GM23338 (cell line): Measurements from ENCODE around the gene FNDC10. TPM values are rescaled to one million over a fixed set of nuclear protein-coding genes. Genes with fewer than 3 reads are reported as not detected.

Source experiments
- ATAC-seq: fragments of 200-7000 bp; cut with Tn5 transposase; 3 replicates; pipeline ENCODE4 v1.9.1; 2020
- DNase-seq: peaks from one replicate; pipeline ENCODE4 v3.0.0-alpha.2; 2015; ENCODE audit warnings: low spot score
- H2AFZ ChIP-seq: fragments of 200-600 bp; sonication (generic); 2 replicates; pipeline ENCODE4 v1.8.0; 2016; ENCODE audit warnings: antibody characterized with exemption, mild to moderate bottlenecking, moderate library complexity
- H3F3A ChIP-seq: fragments of 200-600 bp; sonication (generic); replicated peaks from 2 replicates; pipeline ENCODE4 v1.8.0; 2017; ENCODE audit warnings: antibody characterized with exemption, mixed run types, low read depth
- H3K27ac ChIP-seq: fragments of 200-600 bp; sonication (generic); 2 replicates; pipeline ENCODE4 v1.6.1; 2016; ENCODE audit warnings: low read depth
- H3K27me3 ChIP-seq: fragments of 200-600 bp; sonication (generic); 2 replicates; pipeline ENCODE4 v1.8.0; 2016; ENCODE audit warnings: mild to moderate bottlenecking, mixed run types, moderate library complexity; ENCODE audit not compliant: insufficient read depth
- H3K36me3 ChIP-seq: fragments of 200-600 bp; sonication (generic); 2 replicates; pipeline ENCODE4 v1.8.0; 2016; ENCODE audit warnings: mild to moderate bottlenecking; ENCODE audit not compliant: insufficient read depth
- H3K4me1 ChIP-seq: fragments of 200-600 bp; sonication (generic); 2 replicates; pipeline ENCODE4 v1.8.0; 2016; ENCODE audit warnings: mild to moderate bottlenecking, moderate library complexity; ENCODE audit not compliant: insufficient read depth
- H3K4me2 ChIP-seq: fragments of 200-600 bp; sonication (generic); 2 replicates; pipeline ENCODE4 v1.7.1; 2017; ENCODE audit warnings: mixed run types
- H3K4me3 ChIP-seq: fragments of 200-600 bp; sonication (generic); 2 replicates; pipeline ENCODE4 v1.6.1; 2016; ENCODE audit warnings: mixed run types
- H3K79me2 ChIP-seq: fragments of 200-600 bp; sonication (generic); replicated peaks from 2 replicates; pipeline ENCODE4 v1.8.0; 2017; ENCODE audit warnings: mild to moderate bottlenecking; ENCODE audit not compliant: insufficient read depth
- H3K9me2 ChIP-seq: fragments of 200-600 bp; sonication (generic); 2 replicates; pipeline ENCODE4 v1.8.0; 2017; ENCODE audit not compliant: insufficient read depth
- H4K20me1 ChIP-seq: fragments of 200-600 bp; sonication (generic); replicated peaks from 2 replicates; pipeline ENCODE4 v1.8.0; 2017; ENCODE audit warnings: mild to moderate bottlenecking; ENCODE audit not compliant: insufficient read depth
- H3K27ac Mint-ChIP-seq: 2 replicates; pipeline ENCODE4 v1.8.0; 2020; ENCODE audit warnings: inconsistent platforms, mild to moderate bottlenecking, moderate library complexity, mixed read lengths
- H3K27me3 Mint-ChIP-seq: 3 replicates; pipeline ENCODE4 v1.8.0; 2022; ENCODE audit warnings: low read depth, mild to moderate bottlenecking, moderate library complexity, mixed read lengths, inconsistent platforms; ENCODE audit not compliant: insufficient read depth, poor library complexity
- H3K36me3 Mint-ChIP-seq: 3 replicates; pipeline ENCODE4 v1.8.0; 2021; ENCODE audit warnings: low read depth, mild to moderate bottlenecking, inconsistent platforms, moderate library complexity, mixed read lengths
- H3K4me1 Mint-ChIP-seq: 3 replicates; pipeline ENCODE4 v1.8.0; 2020; ENCODE audit warnings: mild to moderate bottlenecking, inconsistent platforms, mixed read lengths
- H3K4me3 Mint-ChIP-seq: 3 replicates; pipeline ENCODE4 v1.8.0; 2021; ENCODE audit warnings: moderate library complexity, mild to moderate bottlenecking, inconsistent platforms, mixed read lengths
- H3K9me3 Mint-ChIP-seq: 3 replicates; pipeline ENCODE4 v1.8.0; 2020; ENCODE audit warnings: moderate library complexity, mild to moderate bottlenecking, inconsistent platforms, mixed read lengths
- CREB1 ChIP-seq: fragments of 250-450 bp; sonication (Bioruptor Pico); IDR thresholded peaks from 2 replicates; pipeline ENCODE4 v1.5.0; 2020; ENCODE audit warnings: low read depth, mild to moderate bottlenecking, moderate library complexity
- EZH2 ChIP-seq: fragments of 200-600 bp; sonication (generic); IDR thresholded peaks from one replicate; pipeline ENCODE4 v1.8.0; 2017; ENCODE audit warnings: antibody characterized with exemption, mild to moderate bottlenecking, low read depth; ENCODE audit not compliant: unreplicated experiment
- EZH2phosphoT487 ChIP-seq: fragments of 200-600 bp; sonication (generic); IDR thresholded peaks from one replicate; pipeline ENCODE4 v1.8.1; 2018; ENCODE audit warnings: antibody characterized with exemption; ENCODE audit not compliant: unreplicated experiment
- JUNB ChIP-seq: IDR thresholded peaks from one replicate; pipeline ENCODE4 v1.6.1; 2016; ENCODE audit warnings: antibody characterized with exemption; ENCODE audit not compliant: unreplicated experiment
- NANOG ChIP-seq: IDR thresholded peaks from 2 replicates; pipeline ENCODE4 v1.6.1; 2016; ENCODE audit warnings: antibody characterized with exemption, borderline replicate concordance
- POLR2AphosphoS5 ChIP-seq: IDR thresholded peaks from 2 replicates; pipeline ENCODE4 v1.6.1; 2016; ENCODE audit warnings: antibody characterized with exemption, low read depth
- STAT1 ChIP-seq: IDR thresholded peaks from one replicate; pipeline ENCODE4 v1.6.1; 2016; ENCODE audit warnings: antibody characterized with exemption; ENCODE audit not compliant: unreplicated experiment
- ZNF114 ChIP-seq: fragments of 250-450 bp; sonication (Bioruptor Pico); IDR thresholded peaks from 2 replicates; pipeline ENCODE4 v1.5.0; 2020; ENCODE audit warnings: mild to moderate bottlenecking, moderate library complexity
- ZNF331 ChIP-seq: fragments of 250-450 bp; sonication (Bioruptor Pico); IDR thresholded peaks from 2 replicates; pipeline ENCODE4 v1.5.0; 2020; ENCODE audit warnings: low read depth, mild to moderate bottlenecking, moderate library complexity
- polyA plus RNA-seq: library from polyadenylated mRNA; unstranded; fragments of >200 nt; fragmentation: Nextera tagmentation; extraction: Ambion mirVana; gene quantifications from 2 replicates; pipeline ENCODE4 v1.2.1, GENCODE V29; 2016
- total RNA-seq: library from RNA; depleted of rRNA; stranded (reverse); fragments of >200 nt; shearing (Covaris generic); gene quantifications from 2 replicates; pipeline ENCODE4 v1.2.3, GENCODE V29; 2014
- TF ChIP-seq, protein P1 (sequence below): IDR thresholded peaks from 2 replicates; pipeline ENCODE4 v1.6.1; 2016; ENCODE audit warnings: antibody characterized with exemption
- TF ChIP-seq, protein P2 (sequence below): fragments of 250-450 bp; sonication (Bioruptor Pico); IDR thresholded peaks from 2 replicates; pipeline ENCODE4 v1.5.0; 2020; ENCODE audit warnings: mild to moderate bottlenecking, moderate library complexity
- TF ChIP-seq, protein P3 (sequence below): IDR thresholded peaks from one replicate; pipeline ENCODE4 v1.6.1; 2018; ENCODE audit warnings: antibody characterized with exemption; ENCODE audit not compliant: unreplicated experiment

The FNDC10 gene
- total and polyA plus RNA-seq, 2 experiments from 2014 or later, result 7.7 to 15.1 TPM

DNA sequence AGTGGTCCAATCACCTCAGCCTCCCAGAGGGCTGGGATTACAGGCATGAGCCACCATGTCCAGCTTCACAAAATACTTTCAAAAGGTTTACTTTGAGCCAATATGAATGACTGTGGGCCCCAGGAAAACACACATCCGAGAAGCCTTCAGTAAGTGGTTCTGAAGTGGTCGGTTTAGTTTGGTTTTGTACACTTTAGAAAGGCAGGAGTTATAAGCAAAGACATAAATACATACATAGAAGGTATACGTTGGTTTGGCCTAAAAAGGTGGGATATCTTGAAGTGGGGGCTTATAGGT lies 12.1 kb upstream of the FNDC10 start (continued):
- TF ChIP-seq, protein P1, sequence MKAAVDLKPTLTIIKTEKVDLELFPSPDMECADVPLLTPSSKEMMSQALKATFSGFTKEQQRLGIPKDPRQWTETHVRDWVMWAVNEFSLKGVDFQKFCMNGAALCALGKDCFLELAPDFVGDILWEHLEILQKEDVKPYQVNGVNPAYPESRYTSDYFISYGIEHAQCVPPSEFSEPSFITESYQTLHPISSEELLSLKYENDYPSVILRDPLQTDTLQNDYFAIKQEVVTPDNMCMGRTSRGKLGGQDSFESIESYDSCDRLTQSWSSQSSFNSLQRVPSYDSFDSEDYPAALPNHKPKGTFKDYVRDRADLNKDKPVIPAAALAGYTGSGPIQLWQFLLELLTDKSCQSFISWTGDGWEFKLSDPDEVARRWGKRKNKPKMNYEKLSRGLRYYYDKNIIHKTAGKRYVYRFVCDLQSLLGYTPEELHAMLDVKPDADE, result no peak
- no peak for TF ChIP-seq EZH2phosphoT487

DNA sequence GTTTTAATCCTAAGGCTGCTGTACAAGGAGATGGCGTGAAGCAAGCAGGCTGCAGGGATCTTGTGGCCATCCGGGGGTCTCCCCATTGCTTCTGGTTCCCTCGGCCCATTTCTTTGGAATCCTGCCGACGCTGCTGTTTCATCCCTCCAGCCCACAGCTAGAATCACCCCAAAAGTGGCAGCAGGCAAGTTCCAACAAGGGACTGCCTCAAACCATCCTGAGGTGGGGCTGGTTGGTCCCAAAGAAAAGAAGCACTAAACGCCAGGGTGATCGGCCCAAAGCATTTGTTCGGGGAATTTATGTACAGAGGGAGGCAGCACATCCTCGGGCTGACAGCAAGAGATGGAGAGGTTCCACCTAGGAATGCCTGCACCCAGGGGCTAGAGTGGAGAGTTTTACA lies 10.9 kb upstream of the FNDC10 start:
- Histone ChIP-seq H3K79me2 (peaks cover 16% of the 10 kb centered on the region; the same call in 1 of the 2 replicates), H3F3A (0 out of 2 replicates have a peak, but pooled peaks cover 11% of the 10 kb centered on the region), H3K27me3 (no peaks in the 10 kb centered on the region), H3K4me1 (0 out of 2 replicates have a peak, but pooled peaks cover 6% of the 10 kb centered on the region), H3K36me3 (no peaks in the 10 kb centered on the region), H3K4me2 (no peak overlapping the region), H3K4me3 (no peak overlapping the region), H4K20me1 (peaks cover 5% of the 10 kb centered on the region; the same call in 1 of the 2 replicates), H2AFZ (no peak overlapping the region), H3K27ac (no peak overlapping the region), H3K9me2 (no peaks in the 10 kb centered on the region)
- DNase-seq, result no peak
- Mint-ChIP-seq H3K27ac (no peak overlapping the region), H3K4me3 (no peak overlapping the region), H3K4me1 (peaks cover 19% of the 10 kb centered on the region), H3K36me3 (peaks cover 2% of the 10 kb centered on the region; the same call in 2 of the 3 replicates), H3K9me3 (no peaks in the 10 kb centered on the region), H3K27me3 (peaks cover 8% of the 10 kb centered on the region)
- no peak for ATAC-seq
- TF ChIP-seq POLR2AphosphoS5 (no peak), ZNF114 (CRISPR knock-in tag) (no peak), CREB1 (CRISPR knock-in tag) (no peak), STAT1 (no peak), EZH2 (no peak), NANOG (no peak), EZH2phosphoT487 (no peak), JUNB (no peak), ZNF331 (CRISPR knock-in tag) (no peak)
- TF ChIP-seq, protein P1, result no peak
- TF ChIP-seq, protein P2, sequence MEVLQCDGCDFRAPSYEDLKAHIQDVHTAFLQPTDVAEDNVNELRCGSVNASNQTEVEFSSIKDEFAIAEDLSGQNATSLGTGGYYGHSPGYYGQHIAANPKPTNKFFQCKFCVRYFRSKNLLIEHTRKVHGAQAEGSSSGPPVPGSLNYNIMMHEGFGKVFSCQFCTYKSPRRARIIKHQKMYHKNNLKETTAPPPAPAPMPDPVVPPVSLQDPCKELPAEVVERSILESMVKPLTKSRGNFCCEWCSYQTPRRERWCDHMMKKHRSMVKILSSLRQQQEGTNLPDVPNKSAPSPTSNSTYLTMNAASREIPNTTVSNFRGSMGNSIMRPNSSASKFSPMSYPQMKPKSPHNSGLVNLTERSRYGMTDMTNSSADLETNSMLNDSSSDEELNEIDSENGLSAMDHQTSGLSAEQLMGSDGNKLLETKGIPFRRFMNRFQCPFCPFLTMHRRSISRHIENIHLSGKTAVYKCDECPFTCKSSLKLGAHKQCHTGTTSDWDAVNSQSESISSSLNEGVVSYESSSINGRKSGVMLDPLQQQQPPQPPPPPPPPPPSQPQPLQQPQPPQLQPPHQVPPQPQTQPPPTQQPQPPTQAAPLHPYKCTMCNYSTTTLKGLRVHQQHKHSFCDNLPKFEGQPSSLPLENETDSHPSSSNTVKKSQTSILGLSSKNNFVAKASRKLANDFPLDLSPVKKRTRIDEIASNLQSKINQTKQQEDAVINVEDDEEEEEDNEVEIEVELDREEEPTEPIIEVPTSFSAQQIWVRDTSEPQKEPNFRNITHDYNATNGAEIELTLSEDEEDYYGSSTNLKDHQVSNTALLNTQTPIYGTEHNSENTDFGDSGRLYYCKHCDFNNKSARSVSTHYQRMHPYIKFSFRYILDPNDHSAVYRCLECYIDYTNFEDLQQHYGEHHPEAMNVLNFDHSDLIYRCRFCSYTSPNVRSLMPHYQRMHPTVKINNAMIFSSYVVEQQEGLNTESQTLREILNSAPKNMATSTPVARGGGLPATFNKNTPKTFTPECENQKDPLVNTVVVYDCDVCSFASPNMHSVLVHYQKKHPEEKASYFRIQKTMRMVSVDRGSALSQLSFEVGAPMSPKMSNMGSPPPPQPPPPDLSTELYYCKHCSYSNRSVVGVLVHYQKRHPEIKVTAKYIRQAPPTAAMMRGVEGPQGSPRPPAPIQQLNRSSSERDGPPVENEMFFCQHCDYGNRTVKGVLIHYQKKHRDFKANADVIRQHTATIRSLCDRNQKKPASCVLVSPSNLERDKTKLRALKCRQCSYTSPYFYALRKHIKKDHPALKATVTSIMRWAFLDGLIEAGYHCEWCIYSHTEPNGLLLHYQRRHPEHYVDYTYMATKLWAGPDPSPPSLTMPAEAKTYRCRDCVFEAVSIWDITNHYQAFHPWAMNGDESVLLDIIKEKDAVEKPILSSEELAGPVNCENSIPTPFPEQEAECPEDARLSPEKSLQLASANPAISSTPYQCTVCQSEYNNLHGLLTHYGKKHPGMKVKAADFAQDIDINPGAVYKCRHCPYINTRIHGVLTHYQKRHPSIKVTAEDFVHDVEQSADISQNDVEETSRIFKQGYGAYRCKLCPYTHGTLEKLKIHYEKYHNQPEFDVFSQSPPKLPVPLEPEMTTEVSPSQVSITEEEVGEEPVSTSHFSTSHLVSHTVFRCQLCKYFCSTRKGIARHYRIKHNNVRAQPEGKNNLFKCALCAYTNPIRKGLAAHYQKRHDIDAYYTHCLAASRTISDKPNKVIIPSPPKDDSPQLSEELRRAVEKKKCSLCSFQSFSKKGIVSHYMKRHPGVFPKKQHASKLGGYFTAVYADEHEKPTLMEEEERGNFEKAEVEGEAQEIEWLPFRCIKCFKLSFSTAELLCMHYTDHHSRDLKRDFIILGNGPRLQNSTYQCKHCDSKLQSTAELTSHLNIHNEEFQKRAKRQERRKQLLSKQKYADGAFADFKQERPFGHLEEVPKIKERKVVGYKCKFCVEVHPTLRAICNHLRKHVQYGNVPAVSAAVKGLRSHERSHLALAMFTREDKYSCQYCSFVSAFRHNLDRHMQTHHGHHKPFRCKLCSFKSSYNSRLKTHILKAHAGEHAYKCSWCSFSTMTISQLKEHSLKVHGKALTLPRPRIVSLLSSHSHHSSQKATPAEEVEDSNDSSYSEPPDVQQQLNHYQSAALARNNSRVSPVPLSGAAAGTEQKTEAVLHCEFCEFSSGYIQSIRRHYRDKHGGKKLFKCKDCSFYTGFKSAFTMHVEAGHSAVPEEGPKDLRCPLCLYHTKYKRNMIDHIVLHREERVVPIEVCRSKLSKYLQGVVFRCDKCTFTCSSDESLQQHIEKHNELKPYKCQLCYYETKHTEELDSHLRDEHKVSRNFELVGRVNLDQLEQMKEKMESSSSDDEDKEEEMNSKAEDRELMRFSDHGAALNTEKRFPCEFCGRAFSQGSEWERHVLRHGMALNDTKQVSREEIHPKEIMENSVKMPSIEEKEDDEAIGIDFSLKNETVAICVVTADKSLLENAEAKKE (CRISPR knock-in tag), result no peak
- TF ChIP-seq, protein P3, sequence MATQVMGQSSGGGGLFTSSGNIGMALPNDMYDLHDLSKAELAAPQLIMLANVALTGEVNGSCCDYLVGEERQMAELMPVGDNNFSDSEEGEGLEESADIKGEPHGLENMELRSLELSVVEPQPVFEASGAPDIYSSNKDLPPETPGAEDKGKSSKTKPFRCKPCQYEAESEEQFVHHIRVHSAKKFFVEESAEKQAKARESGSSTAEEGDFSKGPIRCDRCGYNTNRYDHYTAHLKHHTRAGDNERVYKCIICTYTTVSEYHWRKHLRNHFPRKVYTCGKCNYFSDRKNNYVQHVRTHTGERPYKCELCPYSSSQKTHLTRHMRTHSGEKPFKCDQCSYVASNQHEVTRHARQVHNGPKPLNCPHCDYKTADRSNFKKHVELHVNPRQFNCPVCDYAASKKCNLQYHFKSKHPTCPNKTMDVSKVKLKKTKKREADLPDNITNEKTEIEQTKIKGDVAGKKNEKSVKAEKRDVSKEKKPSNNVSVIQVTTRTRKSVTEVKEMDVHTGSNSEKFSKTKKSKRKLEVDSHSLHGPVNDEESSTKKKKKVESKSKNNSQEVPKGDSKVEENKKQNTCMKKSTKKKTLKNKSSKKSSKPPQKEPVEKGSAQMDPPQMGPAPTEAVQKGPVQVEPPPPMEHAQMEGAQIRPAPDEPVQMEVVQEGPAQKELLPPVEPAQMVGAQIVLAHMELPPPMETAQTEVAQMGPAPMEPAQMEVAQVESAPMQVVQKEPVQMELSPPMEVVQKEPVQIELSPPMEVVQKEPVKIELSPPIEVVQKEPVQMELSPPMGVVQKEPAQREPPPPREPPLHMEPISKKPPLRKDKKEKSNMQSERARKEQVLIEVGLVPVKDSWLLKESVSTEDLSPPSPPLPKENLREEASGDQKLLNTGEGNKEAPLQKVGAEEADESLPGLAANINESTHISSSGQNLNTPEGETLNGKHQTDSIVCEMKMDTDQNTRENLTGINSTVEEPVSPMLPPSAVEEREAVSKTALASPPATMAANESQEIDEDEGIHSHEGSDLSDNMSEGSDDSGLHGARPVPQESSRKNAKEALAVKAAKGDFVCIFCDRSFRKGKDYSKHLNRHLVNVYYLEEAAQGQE, result no peak
